Stomach (tissue), 19 donors: ENCODE data around the gene ZNF213. TPM values are rescaled to one million over a fixed set of nuclear protein-coding genes. Genes with fewer than 3 reads are reported as not detected.

ENCODE experiments used
- DNase-seq, 2 donors: peaks; one replicate each; pipeline versions ENCODE4 v3.0.0 to v3.0.0-alpha.2; 2013 to 2019
- H3K27ac ChIP-seq, 5 donors: fragments of 200-600 bp in 4 of 5; sonication (generic) in 4 of 5; one replicate each; pipeline ENCODE4 v1.5.1; 2013 to 2019; ENCODE audit warnings: mild to moderate bottlenecking in 1 of 5, moderate library complexity in 1 of 5
- H3K27me3 ChIP-seq, 3 donors: fragments of 200-600 bp; sonication (generic); one replicate each; pipeline ENCODE4 v1.5.1; 2017 to 2019; ENCODE audit warnings: mixed run types in 1 of 3
- H3K36me3 ChIP-seq, 4 donors: fragments of 200-600 bp; sonication (generic); 1 replicate in 3 of 4; 2 replicates in 1 of 4; pipeline ENCODE4 v1.5.1; 2016 to 2019
- H3K4me1 ChIP-seq, 4 donors: fragments of 200-600 bp; sonication (generic); one replicate each; pipeline ENCODE4 v1.5.1; 2016 to 2019
- H3K4me3 ChIP-seq, 4 donors: fragments of 200-600 bp; sonication (generic) in 3 of 4; one replicate each; pipeline ENCODE4 v1.5.1; 2016 to 2019; ENCODE audit warnings: mild to moderate bottlenecking in 1 of 4
- H3K9me3 ChIP-seq, 4 donors: fragments of 200-600 bp; sonication (generic); one replicate each; pipeline ENCODE4 v1.5.1; 2016 to 2019
- EP300 ChIP-seq: sonication (generic); formaldehyde crosslinking; IDR thresholded peaks from one replicate; pipeline ENCODE4 v1.6.1; 2017; ENCODE audit warnings: antibody characterized with exemption
- POLR2A ChIP-seq, 4 donors: fragments of 450-650 bp; IDR thresholded peaks; one replicate each; pipeline ENCODE4 v1.6.1; 2016; ENCODE audit warnings: antibody characterized with exemption in 4 of 4, control low read depth in 2 of 4, mild to moderate bottlenecking in 1 of 4, moderate library complexity in 1 of 4
- POLR2AphosphoS5 ChIP-seq, 3 donors: sonication (generic); formaldehyde crosslinking; IDR thresholded peaks; one replicate each; pipeline ENCODE4 v1.6.1; 2016; ENCODE audit warnings: antibody characterized with exemption in 3 of 3
- WGBS, 5 donors: extraction: QIAGEN DNeasy Blood & Tissue Kit in 3 of 5; methylation state at CpG; one replicate each; pipeline versions ENCODE4 v1.1.5 to v1.1.7; 2013 to 2018; 5-methylcytosine and 5-hydroxymethylcytosine counted together
- intact Hi-C: fragments of 100-400 bp; cut with DNase I; formaldehyde crosslinking; loops from one replicate; pipeline ENCODE4 v1.15.1; 2023; ENCODE audit warnings: low total_unique reads
- long read RNA-seq, 10 donors: transcript quantifications; one replicate each; lab custom pipeline, GENCODE V29; 2026
- polyA plus RNA-seq, 3 donors: library from polyadenylated mRNA; stranded (reverse); fragments of 200-250 nt; gene quantifications; one replicate each; pipeline ENCODE4 v1.2.3, GENCODE V29; 2013
- total RNA-seq, 5 donors: library from RNA; depleted of rRNA; stranded (reverse); fragments of >200 nt; gene quantifications; one replicate each; pipeline versions ENCODE4 v1.1.0 to v1.2.3, GENCODE V29; 2014 to 2016
- TF ChIP-seq, protein P1 (sequence below), 7 experiments: fragments of 450-650 bp in 4 of 7; fragments of 200-600 bp in 3 of 7; sonication (generic) in 3 of 7; IDR thresholded peaks; one replicate each; pipeline ENCODE4 v1.5.1; 2016 to 2019; ENCODE audit warnings: antibody characterized with exemption in 7 of 7, control low read depth in 2 of 7, mild to moderate bottlenecking in 1 of 7
- donor health status: healthy with polysubstance abuse.
- donor health status: Bipolar disorder and iron deficiency.
- donor health status: healthy.

ZNF213 gene, protein sequence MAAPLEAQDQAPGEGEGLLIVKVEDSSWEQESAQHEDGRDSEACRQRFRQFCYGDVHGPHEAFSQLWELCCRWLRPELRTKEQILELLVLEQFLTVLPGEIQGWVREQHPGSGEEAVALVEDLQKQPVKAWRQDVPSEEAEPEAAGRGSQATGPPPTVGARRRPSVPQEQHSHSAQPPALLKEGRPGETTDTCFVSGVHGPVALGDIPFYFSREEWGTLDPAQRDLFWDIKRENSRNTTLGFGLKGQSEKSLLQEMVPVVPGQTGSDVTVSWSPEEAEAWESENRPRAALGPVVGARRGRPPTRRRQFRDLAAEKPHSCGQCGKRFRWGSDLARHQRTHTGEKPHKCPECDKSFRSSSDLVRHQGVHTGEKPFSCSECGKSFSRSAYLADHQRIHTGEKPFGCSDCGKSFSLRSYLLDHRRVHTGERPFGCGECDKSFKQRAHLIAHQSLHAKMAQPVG
- total RNA-seq (10 to 100 TPM in 3 of 5 donors, 1 to 10 TPM in 2; 1.3 to 87.8 (median 20.0) TPM), polyA plus RNA-seq (1 to 10 TPM; 5.8 to 6.7 (median 6.1) TPM)
- long read RNA-seq, donor 1, full-length matches to known transcripts = 1 of 1 reads
- long read RNA-seq, donor 1, partial matches to known transcripts = 0 of 1 reads
- long read RNA-seq, donor 1, other reads (novel, unspliced or antisense) = 0 of 1 reads
- long read RNA-seq, donor 2, full-length matches to known transcripts = 4 of 4 reads
- long read RNA-seq, donor 2, partial matches to known transcripts = 0 of 4 reads
- long read RNA-seq, donor 2, other reads (novel, unspliced or antisense) = 0 of 4 reads
- long read RNA-seq, donor 3, partial matches to known transcripts = 0 of 1 reads
- long read RNA-seq, donor 3, other reads (novel, unspliced or antisense) = 0 of 1 reads
- long read RNA-seq, donor 4 = 0 reads
- long read RNA-seq, donor 5, full-length matches to known transcripts = 4 of 4 reads
- long read RNA-seq, donor 5, partial matches to known transcripts = 0 of 4 reads
- long read RNA-seq, donor 5, other reads (novel, unspliced or antisense) = 0 of 4 reads
- long read RNA-seq, donor 6, transcript ZNF213-201 (6 exons, 3,313 nt) = major isoform, 5 of 5 reads
- long read RNA-seq, donor 6, partial matches to known transcripts = 0 of 5 reads
- long read RNA-seq, donor 6, other reads (novel, unspliced or antisense) = 0 of 5 reads
- long read RNA-seq, donor 7, full-length matches to known transcripts = 4 of 4 reads
- long read RNA-seq, donor 7, partial matches to known transcripts = 0 of 4 reads
- long read RNA-seq, donor 7, other reads (novel, unspliced or antisense) = 0 of 4 reads
- long read RNA-seq, donor 8 = 0 reads
- long read RNA-seq, donor 9, partial matches to known transcripts = 0 of 1 reads
- long read RNA-seq, donor 9, other reads (novel, unspliced or antisense) = 0 of 1 reads
- long read RNA-seq, donor 10, partial matches to known transcripts = 0 of 1 reads
- long read RNA-seq, donor 10, other reads (novel, unspliced or antisense) = 0 of 1 reads

DNA sequence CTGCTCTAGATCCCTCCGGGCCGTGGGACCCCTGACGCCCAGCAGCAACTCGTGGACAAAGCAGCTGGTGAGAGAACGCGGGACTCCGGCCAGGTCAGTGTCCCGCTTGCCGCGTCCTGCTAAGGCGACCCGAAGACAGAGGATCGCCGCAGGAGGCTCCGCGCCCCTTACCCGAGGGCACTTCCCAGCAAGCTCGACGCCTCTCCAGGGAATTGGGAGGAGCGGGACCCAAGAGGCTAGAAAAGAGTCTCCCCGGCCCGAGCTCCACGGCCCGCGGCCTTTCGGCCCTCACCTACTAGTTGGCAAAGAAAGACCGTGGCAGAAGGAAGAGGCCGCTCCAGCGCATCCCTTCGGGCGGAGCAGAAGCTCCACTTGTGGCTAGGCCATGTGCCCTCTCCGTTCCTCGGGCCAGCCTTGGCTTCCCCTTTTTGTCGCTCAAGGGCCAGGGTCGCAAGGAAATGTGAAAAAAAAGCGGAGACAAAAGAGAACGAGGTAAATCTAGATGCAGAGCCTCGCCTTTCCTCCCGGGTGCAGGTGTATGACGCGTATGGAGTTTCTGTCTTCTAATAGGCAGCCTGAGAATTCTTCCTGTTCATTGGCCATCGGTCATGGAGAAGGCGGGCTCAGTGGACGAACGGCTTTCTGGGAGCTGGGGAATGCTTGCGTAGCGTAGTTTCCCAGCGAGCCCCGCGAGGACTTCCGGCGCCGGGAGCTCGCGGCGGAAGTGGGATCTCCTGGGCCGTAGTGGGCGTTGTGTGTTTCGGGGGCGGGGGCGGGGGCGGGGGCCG, at the start of gene ZNF213:
ZNF213 (plus strand) TSS at position 692 of the 788 bp plus-strand sequence. CDS start 2,252 bp downstream, outside the sequence.
- WGBS, 5 donors = 0 to 1% (median 0%) methylated on average over 37 to 63 of the region's 63 CpGs
- intact Hi-C loops = no loop called here
- DNase-seq = peak; percentile 96 to 99
- H3K4me1 ChIP-seq = peaks cover 26 to 56% (median 37%) of the 10 kb centered on the region in 4 donors
- TF ChIP-seq EP300 (no peak), POLR2AphosphoS5 (IDR thresholded peaks at IDR 0.05) (peak; percentile 87 to 95 (median 94)), POLR2A (IDR thresholded peaks at IDR 0.05) (peak in 2 of 4 donors; percentile 82 to 89)
- TF ChIP-seq, protein P1, sequence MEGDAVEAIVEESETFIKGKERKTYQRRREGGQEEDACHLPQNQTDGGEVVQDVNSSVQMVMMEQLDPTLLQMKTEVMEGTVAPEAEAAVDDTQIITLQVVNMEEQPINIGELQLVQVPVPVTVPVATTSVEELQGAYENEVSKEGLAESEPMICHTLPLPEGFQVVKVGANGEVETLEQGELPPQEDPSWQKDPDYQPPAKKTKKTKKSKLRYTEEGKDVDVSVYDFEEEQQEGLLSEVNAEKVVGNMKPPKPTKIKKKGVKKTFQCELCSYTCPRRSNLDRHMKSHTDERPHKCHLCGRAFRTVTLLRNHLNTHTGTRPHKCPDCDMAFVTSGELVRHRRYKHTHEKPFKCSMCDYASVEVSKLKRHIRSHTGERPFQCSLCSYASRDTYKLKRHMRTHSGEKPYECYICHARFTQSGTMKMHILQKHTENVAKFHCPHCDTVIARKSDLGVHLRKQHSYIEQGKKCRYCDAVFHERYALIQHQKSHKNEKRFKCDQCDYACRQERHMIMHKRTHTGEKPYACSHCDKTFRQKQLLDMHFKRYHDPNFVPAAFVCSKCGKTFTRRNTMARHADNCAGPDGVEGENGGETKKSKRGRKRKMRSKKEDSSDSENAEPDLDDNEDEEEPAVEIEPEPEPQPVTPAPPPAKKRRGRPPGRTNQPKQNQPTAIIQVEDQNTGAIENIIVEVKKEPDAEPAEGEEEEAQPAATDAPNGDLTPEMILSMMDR (IDR thresholded peaks at IDR 0.05) = peak in 1 of 7 experiments; percentile 7
- peaks cover 4 to 43% (median 37%) of the 10 kb centered on the region in 4 donors for H3K36me3 ChIP-seq
- H3K27ac ChIP-seq = peak within 1 kb of the TSS; percentile 93 to 97 (median 95)
- peak within 1 kb of the TSS; percentile 63 to 90 (median 80) for H3K4me3 ChIP-seq
- no peaks in the 10 kb centered on the region for H3K9me3 ChIP-seq
- H3K27me3 ChIP-seq = no peaks in the 10 kb centered on the region

DNA sequence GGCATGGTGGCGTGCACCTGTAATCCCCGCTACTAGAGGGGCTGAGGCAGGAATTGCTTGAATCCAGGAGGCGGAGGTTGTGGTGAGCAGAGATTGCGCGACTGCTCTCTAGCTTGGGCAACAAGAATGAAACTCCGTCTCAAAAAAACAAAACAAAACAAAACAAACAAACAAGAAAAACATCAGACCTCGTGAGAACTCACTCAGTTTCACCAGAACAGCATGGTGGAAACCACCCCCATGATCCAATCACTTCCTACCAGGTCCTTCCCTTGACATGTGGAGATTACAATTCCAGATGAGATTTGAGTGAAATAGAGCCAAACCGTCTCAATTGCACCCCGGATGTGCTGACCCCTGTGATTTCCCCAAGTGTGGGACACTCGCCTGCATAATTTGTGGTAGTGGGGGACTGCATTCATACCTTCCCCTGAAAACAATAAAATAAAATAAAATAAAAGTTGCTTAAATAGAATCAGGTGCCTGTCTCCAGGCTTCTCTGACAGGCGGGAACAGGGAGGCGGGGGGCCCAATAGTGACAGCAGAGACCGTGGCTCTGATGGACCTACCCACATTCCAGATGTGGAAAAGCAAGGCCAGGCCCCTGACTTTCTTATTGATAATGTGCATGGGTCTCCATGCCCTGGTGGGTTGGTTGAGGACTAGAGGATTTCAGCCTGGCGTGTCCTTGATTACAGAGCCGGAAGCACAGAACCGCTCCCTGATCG, 48.8 kb upstream of the ZNF213 start:
- Histone ChIP-seq H3K27ac (peak overlapping the region in 3 of 5 donors; percentile 23 to 69 (median 60)), H3K27me3 (peaks cover 0 to 7% (median 0%) of the 10 kb centered on the region in 3 donors), H3K9me3 (no peaks in the 10 kb centered on the region), H3K36me3 (no peaks in the 10 kb centered on the region), H3K4me3 (peak overlapping the region; percentile 9 to 28 (median 23)), H3K4me1 (peaks cover 0 to 25% (median 7%) of the 10 kb centered on the region in 4 donors)
- DNase-seq = no peak
- intact Hi-C loops = no loop called here
- WGBS, 5 donors = 82 to 85% (median 83%) methylated on average over 17 of the region's 17 CpGs
- TF ChIP-seq EP300 (no peak), POLR2AphosphoS5 (IDR thresholded peaks at IDR 0.05) (no peak), POLR2A (IDR thresholded peaks at IDR 0.05) (no peak)
- TF ChIP-seq, protein P1 (IDR thresholded peaks at IDR 0.05) = no peak

DNA sequence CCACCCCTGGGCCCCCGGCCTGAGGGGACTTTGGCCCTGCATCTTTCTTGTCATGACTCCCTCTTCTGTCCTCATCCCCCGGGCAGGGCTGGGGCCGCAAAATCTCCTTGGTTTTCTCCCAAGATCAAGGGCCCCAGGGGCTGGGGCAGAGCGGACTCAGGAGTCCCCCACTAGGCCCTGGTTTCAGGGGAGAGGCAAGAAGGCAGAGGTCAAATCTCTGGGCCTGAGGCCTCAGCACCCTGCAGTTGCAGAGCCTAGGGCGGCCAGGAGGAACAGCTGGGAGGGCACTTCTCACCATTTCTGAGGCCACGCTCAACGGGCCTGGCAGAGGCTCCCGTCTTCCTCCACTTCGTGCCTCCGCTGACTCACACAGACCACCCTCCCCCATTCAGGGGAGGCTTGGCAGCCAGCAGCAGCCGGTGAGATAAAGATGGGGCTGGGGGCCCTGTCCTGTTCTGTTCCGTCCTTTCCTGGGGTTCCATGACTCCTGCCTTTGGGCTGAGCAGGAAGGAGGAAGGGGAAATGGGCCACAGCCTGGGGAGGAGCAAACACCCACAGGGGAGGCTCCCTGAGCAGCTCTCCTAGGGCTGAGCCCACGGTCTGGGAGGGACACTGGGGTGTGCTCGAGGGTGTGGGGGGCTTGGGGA, 48.1 kb upstream of the ZNF213 start:
- no peaks in the 10 kb centered on the region for H3K36me3 ChIP-seq
- intact Hi-C loops = no loop called here
- no peaks in the 10 kb centered on the region for H3K9me3 ChIP-seq
- H3K27ac ChIP-seq = peak overlapping the region; percentile 3 to 69 (median 53)
- WGBS, 5 donors = 65 to 79% (median 72%) methylated on average over 13 to 14 of the region's 14 CpGs
- peak in 1 of 2 donors; percentile 37 for DNase-seq
- H3K4me3 ChIP-seq = peak overlapping the region; percentile 9 to 28 (median 23)
- TF ChIP-seq POLR2A (IDR thresholded peaks at IDR 0.05) = no peak
- TF ChIP-seq, protein P1 (IDR thresholded peaks at IDR 0.05) = no peak
- no peak for TF ChIP-seq POLR2AphosphoS5 (IDR thresholded peaks at IDR 0.05)
- no peak for TF ChIP-seq EP300
- H3K4me1 ChIP-seq = peaks cover 0 to 25% (median 7%) of the 10 kb centered on the region in 4 donors
- H3K27me3 ChIP-seq = peaks cover 0 to 12% (median 0%) of the 10 kb centered on the region in 3 donors
